ACC112 (cell line): ENCODE measurements around the gene VPS37B.
A peak's percentile ranks its signal among the peaks of the same experiment; 100 is the strongest.

Source experiments
- H2AFZ ChIP-seq: fragments of 200-600 bp; sonication (generic); one replicate; pipeline ENCODE4 v1.6.0; 2017; ENCODE audit warnings: antibody characterized with exemption, low read length; ENCODE audit not compliant: unreplicated experiment
- H3K27ac ChIP-seq: fragments of 200-600 bp; sonication (generic); 2 replicates; pipeline ENCODE4 v1.5.1; 2014; ENCODE audit warnings: low read depth, mild to moderate bottlenecking, antibody characterized with exemption, low read length, moderate library complexity
- H3K27me3 ChIP-seq: fragments of 200-600 bp; sonication (generic); 2 replicates; pipeline ENCODE4 v1.6.1; 2014; ENCODE audit warnings: mild to moderate bottlenecking, antibody characterized with exemption, low read length, moderate library complexity, mixed read lengths; ENCODE audit not compliant: insufficient read depth
- H3K36me3 ChIP-seq: fragments of 200-600 bp; sonication (generic); 2 replicates; pipeline ENCODE4 v1.6.1; 2016; ENCODE audit warnings: mild to moderate bottlenecking, antibody characterized with exemption, low read length, moderate library complexity, mixed read lengths; ENCODE audit not compliant: insufficient read depth
- H3K4me1 ChIP-seq: fragments of 200-600 bp; sonication (generic); one replicate; pipeline ENCODE4 v1.6.1; 2016; ENCODE audit warnings: low read length, mixed read lengths; ENCODE audit not compliant: insufficient read depth, unreplicated experiment, control insufficient read depth
- H3K4me3 ChIP-seq: fragments of 200-600 bp; sonication (generic); 2 replicates; pipeline ENCODE4 v1.5.1; 2014; ENCODE audit warnings: mild to moderate bottlenecking, low read depth, low read length
- H3K79me2 ChIP-seq: fragments of 200-600 bp; sonication (generic); one replicate; pipeline ENCODE4 v1.6.0; 2016; ENCODE audit warnings: low read length; ENCODE audit not compliant: control insufficient read depth, unreplicated experiment, insufficient read depth

Gene VPS37B

DNA sequence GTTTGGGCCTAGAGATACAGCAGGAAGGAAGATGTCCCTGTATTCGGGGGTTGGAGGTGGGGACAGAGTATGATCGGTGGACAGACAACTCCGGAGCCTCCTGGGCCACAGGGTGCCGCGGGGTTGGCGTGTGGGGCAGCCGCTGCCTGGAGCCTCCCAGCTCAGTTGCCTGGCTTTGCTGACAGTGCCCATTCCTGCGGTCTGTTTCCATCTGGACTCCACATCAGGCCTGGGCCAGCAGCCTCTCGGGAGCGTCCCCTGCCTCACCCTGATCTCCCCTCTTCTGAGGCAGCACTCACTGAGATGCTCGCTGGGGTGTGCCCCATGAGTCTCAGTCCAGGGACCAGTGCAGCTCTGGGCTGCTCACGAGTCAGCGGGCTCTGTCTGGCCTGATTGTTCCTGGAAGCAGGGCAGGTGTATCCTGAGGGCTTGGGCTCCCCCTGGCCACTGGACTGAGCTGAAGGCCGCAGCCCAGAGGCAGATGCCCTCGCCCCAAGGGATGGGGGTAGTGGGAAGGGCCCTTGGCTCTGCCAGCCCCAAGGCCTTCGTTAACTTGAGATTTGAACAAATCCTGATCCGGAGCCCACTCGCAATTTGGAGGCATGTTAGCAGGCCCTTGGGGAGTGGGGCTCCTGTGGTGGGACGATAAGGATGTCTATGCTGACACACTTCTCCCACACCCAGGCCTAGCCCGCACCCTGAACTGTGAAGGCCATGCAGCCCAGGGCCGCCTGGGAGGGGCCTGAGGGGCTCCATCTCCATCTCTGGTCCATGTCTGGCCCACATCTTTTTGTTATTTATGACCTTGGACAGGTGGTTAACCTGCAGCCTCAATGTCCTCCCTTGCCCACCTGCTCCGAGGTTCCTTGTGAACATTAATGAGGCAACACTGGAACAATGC, 53.2 kb downstream of the VPS37B start:
- no peaks in the 10 kb centered on the region for H3K36me3 ChIP-seq
- no peak overlapping the region for H3K27ac ChIP-seq
- H3K79me2 ChIP-seq: peaks cover 21% of the 10 kb centered on the region
- no peak overlapping the region for H2AFZ ChIP-seq
- H3K27me3 ChIP-seq: no peaks in the 10 kb centered on the region
- no peak overlapping the region for H3K4me3 ChIP-seq
- H3K4me1 ChIP-seq: peaks cover 27% of the 10 kb centered on the region

DNA sequence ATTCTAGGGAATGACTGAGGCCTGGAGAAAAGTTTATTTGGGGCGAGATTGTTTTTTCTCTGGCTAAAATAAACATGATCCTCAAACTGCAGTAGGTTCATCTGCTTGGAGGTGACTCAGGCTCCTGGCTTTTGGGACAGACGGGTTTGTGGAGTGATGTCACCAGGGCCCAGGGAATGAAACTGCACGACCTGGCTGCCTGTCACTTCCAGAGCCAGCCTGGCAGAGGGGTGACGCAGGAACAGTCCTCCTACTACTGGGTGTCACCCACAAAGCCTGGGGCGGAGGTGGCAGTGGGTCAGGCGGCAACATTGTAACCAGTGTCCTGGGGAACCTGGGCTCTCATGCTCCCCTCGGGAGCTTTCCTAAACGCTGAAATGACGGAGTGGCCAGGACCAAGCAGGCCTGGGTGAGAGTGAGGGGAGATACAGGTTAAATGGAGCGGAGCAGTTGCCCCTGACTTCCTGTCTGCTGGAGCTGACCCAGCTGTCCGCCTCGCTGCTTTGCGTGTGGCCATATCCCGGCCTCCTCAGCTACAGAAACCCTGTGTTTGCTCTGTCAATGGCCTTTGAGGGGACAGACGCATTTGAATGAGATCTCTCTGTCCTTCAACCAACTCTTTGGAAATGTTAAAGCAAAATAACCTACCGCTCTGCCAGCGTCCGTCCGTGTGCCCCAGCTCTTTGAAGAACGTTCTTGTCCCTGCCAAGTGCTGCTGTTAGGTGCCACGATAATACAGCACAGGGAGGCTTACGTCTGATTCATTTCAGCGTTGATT, 54.2 kb downstream of the VPS37B start:
- peaks cover 29% of the 10 kb centered on the region for H3K79me2 ChIP-seq
- no peaks in the 10 kb centered on the region for H3K36me3 ChIP-seq
- H3K27me3 ChIP-seq: no peaks in the 10 kb centered on the region
- no peak overlapping the region for H2AFZ ChIP-seq
- H3K27ac ChIP-seq: peak overlapping the region; percentile 11; the same call in 1 of the 2 replicates
- H3K4me3 ChIP-seq: no peak overlapping the region
- peaks cover 32% of the 10 kb centered on the region for H3K4me1 ChIP-seq

DNA sequence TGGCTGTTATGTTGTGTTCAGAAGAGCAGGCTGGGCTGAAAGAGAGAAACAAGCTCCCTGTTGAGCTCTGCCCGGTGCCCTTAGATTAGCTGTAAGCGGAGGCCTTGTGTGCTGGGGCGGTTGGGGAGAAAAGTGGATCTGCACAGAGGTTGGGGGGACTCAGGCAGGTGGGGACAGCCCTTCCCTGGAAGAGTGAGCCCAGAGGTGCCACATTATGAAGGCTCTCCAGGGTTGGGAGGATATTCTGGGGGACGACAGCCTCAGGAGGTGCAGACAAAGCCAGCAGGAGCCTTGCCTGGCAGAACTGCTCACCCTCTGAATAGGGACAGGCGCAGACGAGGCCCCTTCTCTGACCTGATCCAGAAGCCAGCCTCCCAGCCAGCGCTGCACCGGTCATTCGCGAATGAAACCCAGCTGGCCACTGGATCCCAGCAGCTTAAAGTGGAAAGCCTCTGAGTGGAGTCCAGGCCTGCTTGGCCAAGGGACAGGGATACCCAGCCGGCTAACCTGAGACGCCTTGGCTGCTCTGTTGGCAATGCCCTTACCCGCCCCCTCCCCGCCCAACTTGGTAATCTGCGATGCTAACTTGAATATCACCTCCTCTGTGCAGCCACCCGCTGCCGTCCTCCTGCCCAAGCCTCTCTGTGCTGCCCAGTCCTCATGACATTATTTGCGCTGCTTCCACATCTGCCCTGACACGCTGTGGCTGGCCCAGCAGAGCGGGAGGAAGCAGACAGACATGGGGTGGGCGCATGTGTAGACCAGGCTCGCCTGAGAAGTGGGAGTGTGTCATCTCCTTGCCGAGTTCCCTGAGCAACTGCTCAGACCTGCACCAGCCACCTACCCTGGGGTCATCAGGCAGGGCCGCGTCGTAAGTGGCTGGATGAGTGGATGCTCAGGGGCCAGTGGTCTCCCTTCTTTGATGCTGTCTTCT, 55.1 kb downstream of the VPS37B start:
- no peaks in the 10 kb centered on the region for H3K36me3 ChIP-seq
- no peaks in the 10 kb centered on the region for H3K27me3 ChIP-seq
- no peak overlapping the region for H3K4me3 ChIP-seq
- peaks cover 32% of the 10 kb centered on the region for H3K4me1 ChIP-seq
- no peak overlapping the region for H2AFZ ChIP-seq
- peaks cover 33% of the 10 kb centered on the region for H3K79me2 ChIP-seq
- no peak overlapping the region; the same call in 1 of the 2 replicates for H3K27ac ChIP-seq

DNA sequence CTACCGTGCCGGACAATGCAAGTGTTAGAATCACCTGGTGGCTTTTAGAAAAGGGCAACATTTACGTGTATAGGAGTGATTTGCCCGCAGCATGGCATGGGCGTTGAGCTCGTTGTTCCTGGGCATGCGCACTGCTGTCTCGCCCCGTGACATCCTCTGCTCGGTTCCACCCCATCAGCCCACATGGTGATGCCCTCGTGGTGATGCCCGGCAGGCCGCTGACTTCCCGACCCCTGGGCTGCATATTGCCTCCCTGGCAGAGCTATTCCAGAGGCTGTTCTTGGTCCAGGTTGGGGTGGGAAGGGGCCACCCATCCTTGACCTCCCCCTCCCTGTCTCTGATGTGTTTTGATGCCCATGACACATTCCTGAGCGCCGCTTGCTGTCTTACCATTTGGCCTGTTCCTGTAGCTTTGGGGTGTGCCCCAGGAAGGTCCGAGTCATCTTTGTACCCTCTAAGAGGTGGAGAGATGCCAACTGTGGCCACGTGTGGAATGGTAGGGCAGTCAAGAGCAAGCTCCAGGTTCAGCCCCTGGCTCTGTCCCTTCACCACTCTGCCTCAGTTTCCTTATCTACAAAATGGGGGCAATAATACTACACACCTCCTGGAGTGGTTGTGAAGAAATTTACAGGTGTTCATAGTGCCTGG, 55.9 kb downstream of the VPS37B start:
- no peak overlapping the region for H2AFZ ChIP-seq
- no peak overlapping the region; the same call in 1 of the 2 replicates for H3K4me3 ChIP-seq
- H3K36me3 ChIP-seq: no peaks in the 10 kb centered on the region
- H3K27me3 ChIP-seq: no peaks in the 10 kb centered on the region
- H3K27ac ChIP-seq: no peak overlapping the region
- peaks cover 33% of the 10 kb centered on the region for H3K79me2 ChIP-seq
- peaks cover 32% of the 10 kb centered on the region for H3K4me1 ChIP-seq

DNA sequence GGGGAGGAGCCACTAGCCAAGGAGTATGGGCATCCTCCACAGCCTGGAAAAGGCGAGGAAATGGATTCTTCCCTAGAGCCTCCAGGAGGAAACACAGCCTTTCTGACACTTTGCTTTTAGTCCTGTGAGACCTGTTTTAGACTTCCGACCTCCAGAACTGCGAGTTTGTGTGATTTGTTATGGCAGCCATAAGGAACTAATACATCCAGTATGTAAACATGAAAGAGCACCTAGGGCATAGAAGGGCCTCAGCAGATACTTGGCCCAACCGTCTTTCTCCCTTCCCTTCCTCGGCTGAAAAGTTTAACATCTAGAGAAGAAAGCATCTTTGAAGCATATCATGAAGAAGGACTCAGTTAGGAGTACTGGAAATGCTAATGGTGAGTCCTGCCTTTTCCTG, 57.1 kb downstream of the VPS37B start:
- Histone ChIP-seq H2AFZ (no peak overlapping the region), H3K36me3 (no peaks in the 10 kb centered on the region), H3K4me1 (peaks cover 36% of the 10 kb centered on the region), H3K4me3 (no peak overlapping the region), H3K79me2 (peaks cover 30% of the 10 kb centered on the region), H3K27ac (no peak overlapping the region), H3K27me3 (no peaks in the 10 kb centered on the region)

DNA sequence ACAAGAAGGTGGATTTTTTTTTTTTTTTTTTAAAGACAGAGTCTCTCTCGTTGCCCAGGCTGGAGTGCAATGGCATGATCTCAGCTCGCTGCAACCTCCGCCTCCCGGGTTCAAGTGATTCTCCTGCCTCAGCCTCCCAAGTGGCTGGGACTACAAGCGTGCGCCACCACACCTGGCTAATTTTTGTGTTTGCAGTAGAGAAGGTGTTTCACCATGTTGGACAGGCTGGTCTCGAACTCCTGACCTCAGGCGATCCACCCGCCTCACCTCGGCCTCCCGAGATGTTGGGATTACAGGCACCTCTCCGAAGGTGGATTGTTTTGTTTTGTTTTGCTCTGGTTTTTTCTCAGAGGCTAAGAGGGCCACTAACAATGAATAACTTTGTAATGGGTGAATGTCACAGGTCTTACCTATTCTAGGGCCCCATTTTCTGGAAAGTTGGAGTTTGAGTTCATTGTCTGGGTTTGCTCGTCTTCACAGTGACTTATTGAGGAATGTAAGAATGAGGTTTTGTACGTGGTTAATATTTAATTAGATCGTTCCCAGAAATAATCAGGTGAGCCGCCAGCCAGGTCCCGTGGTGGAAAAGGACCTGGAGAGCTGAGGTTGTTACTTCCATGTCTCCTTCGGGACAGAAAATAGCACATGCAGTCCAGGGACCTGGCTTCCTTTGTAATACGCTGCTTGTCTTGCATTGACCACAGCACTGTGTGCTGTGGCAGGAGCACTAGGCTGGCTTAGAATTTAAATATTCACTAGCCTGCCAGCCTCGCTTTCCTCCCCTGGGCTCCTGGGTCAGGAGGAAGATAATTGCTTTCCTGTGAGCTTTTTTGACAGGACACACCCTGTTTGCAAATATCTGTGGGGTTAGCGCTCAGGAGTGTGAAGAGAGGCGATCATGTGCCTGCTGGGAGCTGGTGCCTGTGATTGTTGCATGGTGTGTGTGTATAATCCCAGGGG, 58.3 kb downstream of the VPS37B start:
- H3K4me1 ChIP-seq: peaks cover 36% of the 10 kb centered on the region

DNA sequence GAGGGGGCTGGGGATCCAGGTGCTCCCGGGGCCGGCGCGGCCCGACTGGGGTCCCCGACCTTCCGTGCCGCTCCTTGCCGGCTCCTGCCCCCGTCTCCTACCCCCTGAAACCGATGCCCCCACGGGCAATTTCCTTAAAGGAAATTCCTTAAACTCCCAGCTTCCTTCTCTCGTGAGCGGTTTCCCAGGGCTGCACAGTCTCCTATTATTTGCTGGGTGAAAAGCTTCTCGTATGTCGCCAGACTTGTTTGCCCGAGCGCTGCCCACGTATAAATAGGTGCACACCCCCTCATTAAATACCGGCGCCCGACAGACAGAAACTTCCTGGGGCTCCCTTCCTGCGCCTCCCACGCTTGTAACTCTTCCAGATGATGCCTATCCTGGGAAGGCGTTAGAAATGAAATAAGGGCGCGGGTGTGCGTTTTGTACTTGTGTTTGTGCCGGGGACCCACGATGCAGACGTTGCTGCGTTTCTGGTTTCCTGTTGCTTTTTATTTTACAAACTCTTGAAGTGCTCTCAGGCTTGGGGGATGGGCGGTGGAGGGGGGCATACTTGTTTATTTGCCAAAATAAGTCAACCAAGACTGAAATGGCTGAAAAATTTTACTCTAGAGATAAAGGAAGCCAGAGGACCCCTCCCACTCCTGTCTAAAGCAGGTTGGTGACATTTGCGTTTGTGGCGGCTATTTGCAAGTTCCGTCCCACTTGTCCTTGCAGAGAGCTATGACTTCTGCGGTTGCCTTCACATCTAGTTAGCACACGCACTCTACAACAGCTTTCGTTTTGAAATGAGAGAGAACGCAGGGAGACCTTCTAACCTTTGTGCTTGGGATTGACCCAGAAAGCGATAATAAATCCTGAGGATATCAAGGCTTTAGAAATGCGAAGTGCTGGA, 59.6 kb downstream of the VPS37B start:
- H3K27ac ChIP-seq: no peak overlapping the region
- peak overlapping the region; percentile 54 for H2AFZ ChIP-seq
- H3K79me2 ChIP-seq: peaks cover 30% of the 10 kb centered on the region

More for the DNA sequence above, 58.3 kb downstream of the VPS37B start:
- Histone ChIP-seq H3K4me3 (peak overlapping the region; percentile 78; the same call in 1 of the 2 replicates), H3K27me3 (no peaks in the 10 kb centered on the region), H3K27ac (no peak overlapping the region), H2AFZ (no peak overlapping the region), H3K36me3 (no peaks in the 10 kb centered on the region), H3K79me2 (peaks cover 30% of the 10 kb centered on the region)

DNA sequence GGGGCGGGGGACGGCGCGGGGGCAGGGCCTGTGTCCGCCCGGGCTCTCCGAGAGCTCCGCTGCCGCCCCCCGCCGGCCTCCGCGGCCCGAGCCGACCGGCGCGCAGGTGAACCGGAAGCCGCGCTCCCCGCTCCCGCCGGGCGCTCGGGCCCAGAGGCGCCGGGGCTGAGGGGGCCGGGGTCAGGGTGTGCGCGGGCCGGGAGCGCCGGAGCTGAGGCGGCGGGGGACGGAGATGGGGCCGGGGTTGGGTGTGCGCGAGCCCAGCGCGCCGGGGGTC, 60.2 kb downstream of the VPS37B start:
- Histone ChIP-seq H3K27me3 (no peaks in the 10 kb centered on the region), H3K79me2 (peaks cover 30% of the 10 kb centered on the region), H3K4me1 (peaks cover 27% of the 10 kb centered on the region), H3K27ac (no peak overlapping the region), H2AFZ (peak overlapping the region; percentile 54), H3K36me3 (no peaks in the 10 kb centered on the region), H3K4me3 (peak overlapping the region; percentile 78)

More for the DNA sequence above, 59.6 kb downstream of the VPS37B start:
- peaks cover 29% of the 10 kb centered on the region for H3K4me1 ChIP-seq
- peak overlapping the region; percentile 78 for H3K4me3 ChIP-seq
- no peaks in the 10 kb centered on the region for H3K36me3 ChIP-seq
- H3K27me3 ChIP-seq: no peaks in the 10 kb centered on the region
